CD4-positive, alpha-beta T cell (primary cell): ENCODE measurements around the gene NCAPG. TPM values are rescaled to one million over a fixed set of nuclear protein-coding genes. Genes with fewer than 3 reads are reported as not detected.
A peak's percentile ranks its signal among the peaks of the same experiment; 100 is the strongest.

ENCODE experiments used
- ATAC-seq: fragments of 200-7000 bp; cut with Tn5 transposase; one replicate; pipeline ENCODE4 v1.10.0; 2022; ENCODE audit warnings: mild to moderate bottlenecking; ENCODE audit not compliant: poor library complexity
- CTCF ChIA-PET: fragments of 350-600 bp; sonication (Branson Sonifier 250); formaldehyde crosslinking; loops from one replicate; lab custom pipeline; 2021; ENCODE audit warnings: antibody characterized with exemption, inconsistent platforms; lab: Charles Lee
- POLR2A ChIA-PET: fragments of 350-600 bp; sonication (Branson Sonifier 250); formaldehyde crosslinking; loops from one replicate; lab custom pipeline; 2021; ENCODE audit warnings: antibody characterized with exemption, inconsistent platforms; lab: Charles Lee
- DNase-seq, 14 experiments: peaks; one replicate each; pipeline ENCODE4 v3.0.0-alpha.2; 2013 to 2020; ENCODE audit warnings: mixed read lengths in 2 of 14
- H3K27ac ChIP-seq, 2 donors: one replicate each; pipeline versions ENCODE4 v1.5.1 to v1.7.0; 2013; ENCODE audit warnings: low read length in 2 of 2, low read depth in 1 of 2, mild to moderate bottlenecking in 1 of 2
- H3K27me3 ChIP-seq, 2 experiments: 1 replicate in 1 of 2; 2 replicates in 1 of 2; pipeline versions ENCODE4 v1.6.1 to v1.7.0; 2013; ENCODE audit warnings: low read length in 2 of 2, control low read depth in 1 of 2, mild to moderate bottlenecking in 1 of 2, moderate library complexity in 1 of 2; ENCODE audit not compliant: insufficient read depth in 2 of 2, control insufficient read depth in 1 of 2
- H3K36me3 ChIP-seq: one replicate; pipeline ENCODE4 v1.6.1; 2013; ENCODE audit warnings: low read length, control low read depth; ENCODE audit not compliant: insufficient read depth
- H3K4me1 ChIP-seq: one replicate; pipeline ENCODE4 v1.6.1; 2013; ENCODE audit warnings: low read length, control low read depth; ENCODE audit not compliant: insufficient read depth
- H3K4me3 ChIP-seq: one replicate; pipeline ENCODE4 v1.5.1; 2013; ENCODE audit warnings: mild to moderate bottlenecking, low read length, moderate library complexity
- H3K9me3 ChIP-seq, 2 experiments: 1 replicate in 1 of 2; 2 replicates in 1 of 2; pipeline versions ENCODE4 v1.6.1 to v1.7.0; 2013; ENCODE audit warnings: low read length in 2 of 2, mild to moderate bottlenecking in 2 of 2, control low read depth in 1 of 2, moderate library complexity in 1 of 2; ENCODE audit not compliant: control insufficient read depth in 1 of 2, insufficient read depth in 1 of 2
- H3K27ac Mint-ChIP-seq: one replicate; pipeline ENCODE4 v1.8.0; 2020; ENCODE audit warnings: mixed read lengths
- H3K27me3 Mint-ChIP-seq: one replicate; pipeline ENCODE4 v1.8.0; 2021; ENCODE audit warnings: mixed read lengths
- H3K36me3 Mint-ChIP-seq: one replicate; pipeline ENCODE4 v1.8.0; 2021; ENCODE audit warnings: low read depth, mixed read lengths
- H3K4me1 Mint-ChIP-seq: one replicate; pipeline ENCODE4 v1.8.0; 2021; ENCODE audit warnings: low read depth, mixed read lengths
- H3K4me3 Mint-ChIP-seq: one replicate; pipeline ENCODE4 v1.8.0; 2020; ENCODE audit warnings: mild to moderate bottlenecking, mixed read lengths
- H3K9me3 Mint-ChIP-seq: one replicate; pipeline ENCODE4 v1.8.0; 2020; ENCODE audit warnings: mixed read lengths
- intact Hi-C, 2 experiments: fragments of 100-400 bp; cut with DNase I in 1 of 2; cut with micrococcal nuclease in 1 of 2; formaldehyde crosslinking; loops; one replicate each; pipeline versions ENCODE4 v1.15.1 to v1.9.0; 2023 to 2025; cut with DNase I, micrococcal nuclease
- total RNA-seq, 174 experiments: library from RNA in 2 of 174; stranded (reverse) in 2 of 174; gene quantifications; one replicate each; pipeline ENCODE4 v1.2.3 and lab custom pipeline; 2021 to 2026
- TF ChIP-seq, protein P1 (sequence below): fragments of 200-600 bp; IDR thresholded peaks from one replicate; pipeline ENCODE4 v1.8.0; 2022; ENCODE audit warnings: antibody characterized with exemption, mild to moderate bottlenecking

The NCAPG gene
- total RNA-seq, 2 experiments from 2014 or later = 0.58 to 0.61 TPM

DNA sequence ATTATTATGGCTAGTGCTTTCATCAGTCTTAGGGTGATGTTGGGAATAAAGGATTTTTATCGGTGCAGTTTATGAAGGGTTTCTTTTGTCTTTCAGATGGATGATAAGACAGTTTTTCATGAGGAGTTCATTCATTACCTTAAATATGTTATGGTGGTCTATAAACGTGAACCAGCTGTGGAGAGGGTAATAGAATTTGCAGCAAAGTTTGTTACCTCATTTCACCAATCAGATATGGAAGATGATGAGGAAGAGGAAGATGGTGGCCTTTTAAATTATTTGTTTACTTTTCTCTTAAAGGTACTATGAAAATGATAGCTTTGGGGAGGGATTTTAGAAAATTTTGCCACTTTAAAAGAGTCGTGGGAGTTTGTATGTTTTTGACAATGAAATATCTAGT, 1.3 kb downstream of the NCAPG start:
- CTCF ChIA-PET = interaction anchor here (1.3 kb wide), 1 partner anchor 263 kb away, joined by 3 read pairs; no protein-coding TSS in a partner anchor

DNA sequence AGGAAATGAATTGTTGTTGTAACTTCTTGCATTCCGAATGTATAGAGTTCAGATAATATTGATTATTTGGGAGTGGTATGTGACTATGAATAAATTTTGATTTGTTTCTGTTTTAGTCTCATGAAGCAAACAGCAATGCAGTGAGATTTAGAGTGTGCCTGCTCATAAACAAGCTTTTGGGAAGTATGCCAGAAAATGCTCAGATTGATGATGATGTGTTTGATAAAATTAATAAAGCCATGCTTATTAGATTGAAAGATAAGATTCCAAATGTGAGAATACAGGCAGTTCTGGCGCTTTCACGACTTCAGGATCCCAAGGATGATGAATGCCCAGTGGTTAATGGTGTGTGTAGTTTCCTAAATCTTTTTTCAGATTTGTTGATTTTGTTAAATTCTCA, 2.0 kb downstream of the NCAPG start:
- no peak overlapping the region for H3K27ac ChIP-seq
- Mint-ChIP-seq H3K36me3 (peaks cover 21% of the 10 kb centered on the region), H3K27ac (no peak overlapping the region), H3K9me3 (no peaks in the 10 kb centered on the region), H3K4me1 (peaks cover 43% of the 10 kb centered on the region), H3K4me3 (no peak overlapping the region), H3K27me3 (no peaks in the 10 kb centered on the region)
- no peak for DNase-seq
- ChIA-PET CTCF (no interaction called here), POLR2A (no interaction called here)
- TF ChIP-seq, protein P1, sequence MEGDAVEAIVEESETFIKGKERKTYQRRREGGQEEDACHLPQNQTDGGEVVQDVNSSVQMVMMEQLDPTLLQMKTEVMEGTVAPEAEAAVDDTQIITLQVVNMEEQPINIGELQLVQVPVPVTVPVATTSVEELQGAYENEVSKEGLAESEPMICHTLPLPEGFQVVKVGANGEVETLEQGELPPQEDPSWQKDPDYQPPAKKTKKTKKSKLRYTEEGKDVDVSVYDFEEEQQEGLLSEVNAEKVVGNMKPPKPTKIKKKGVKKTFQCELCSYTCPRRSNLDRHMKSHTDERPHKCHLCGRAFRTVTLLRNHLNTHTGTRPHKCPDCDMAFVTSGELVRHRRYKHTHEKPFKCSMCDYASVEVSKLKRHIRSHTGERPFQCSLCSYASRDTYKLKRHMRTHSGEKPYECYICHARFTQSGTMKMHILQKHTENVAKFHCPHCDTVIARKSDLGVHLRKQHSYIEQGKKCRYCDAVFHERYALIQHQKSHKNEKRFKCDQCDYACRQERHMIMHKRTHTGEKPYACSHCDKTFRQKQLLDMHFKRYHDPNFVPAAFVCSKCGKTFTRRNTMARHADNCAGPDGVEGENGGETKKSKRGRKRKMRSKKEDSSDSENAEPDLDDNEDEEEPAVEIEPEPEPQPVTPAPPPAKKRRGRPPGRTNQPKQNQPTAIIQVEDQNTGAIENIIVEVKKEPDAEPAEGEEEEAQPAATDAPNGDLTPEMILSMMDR = no peak
- no peak for ATAC-seq
- no peaks in the 10 kb centered on the region for H3K36me3 ChIP-seq
- peaks cover 14% of the 10 kb centered on the region for H3K4me1 ChIP-seq
- H3K9me3 ChIP-seq = no peaks in the 10 kb centered on the region
- intact Hi-C loops = loop anchor here (2.0 to 10.0 kb wide), 5 partner anchors 176 to 476 kb away; partner anchors contain the start of genes LCORL (in 1 of the 2) and MED28 (in 1 of the 2)
- no peak overlapping the region for H3K4me3 ChIP-seq
- H3K27me3 ChIP-seq = no peaks in the 10 kb centered on the region

More for the DNA sequence above, 1.3 kb downstream of the NCAPG start:
- no peaks in the 10 kb centered on the region for H3K27me3 Mint-ChIP-seq
- TF ChIP-seq, protein P1 = no peak
- peak overlapping the region; percentile 84 for H3K4me3 Mint-ChIP-seq
- Histone ChIP-seq H3K4me3 (no peak overlapping the region), H3K27me3 (no peaks in the 10 kb centered on the region), H3K27ac (no peak overlapping the region), H3K4me1 (peaks cover 20% of the 10 kb centered on the region), H3K36me3 (no peaks in the 10 kb centered on the region), H3K9me3 (no peaks in the 10 kb centered on the region)
- no peak for DNase-seq
- H3K4me1 Mint-ChIP-seq = peaks cover 49% of the 10 kb centered on the region
- H3K36me3 Mint-ChIP-seq = peaks cover 28% of the 10 kb centered on the region
- H3K9me3 Mint-ChIP-seq = no peaks in the 10 kb centered on the region
- POLR2A ChIA-PET = no interaction called here
- no peak for ATAC-seq
- intact Hi-C loops = loop anchor here (2.0 to 10.0 kb wide), 5 partner anchors 175 to 475 kb away; partner anchors contain the start of genes LCORL (in 1 of the 2) and MED28 (in 1 of the 2)
- peak overlapping the region; percentile 96 for H3K27ac Mint-ChIP-seq

DNA sequence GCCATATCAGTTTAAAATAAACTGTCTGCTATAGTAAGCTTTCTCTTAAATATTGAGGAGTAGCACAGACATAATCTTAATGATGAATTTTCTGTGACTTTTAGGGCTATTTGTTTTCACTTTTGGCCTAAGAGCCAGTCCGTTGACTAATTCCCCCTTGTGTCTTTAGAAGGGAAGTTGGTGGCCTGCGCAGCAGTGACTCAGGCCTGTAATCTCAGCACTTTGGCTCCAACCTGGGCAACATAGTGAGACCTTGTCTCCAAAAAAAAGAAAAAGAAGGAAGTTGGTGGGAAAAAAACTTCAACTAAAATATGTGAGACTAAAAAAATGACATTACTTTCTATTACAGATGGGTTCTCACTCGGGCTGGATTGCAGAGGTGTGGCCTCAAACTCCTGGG, 3.4 kb downstream of the NCAPG start:
- peak in 3 of 14 experiments; percentile 12 to 60 (median 52) for DNase-seq
- Histone ChIP-seq H3K36me3 (no peaks in the 10 kb centered on the region), H3K27me3 (no peaks in the 10 kb centered on the region), H3K4me3 (no peak overlapping the region), H3K4me1 (peaks cover 9% of the 10 kb centered on the region), H3K27ac (no peak overlapping the region), H3K9me3 (no peaks in the 10 kb centered on the region)
- Mint-ChIP-seq H3K9me3 (no peaks in the 10 kb centered on the region), H3K36me3 (peaks cover 15% of the 10 kb centered on the region), H3K4me3 (no peak overlapping the region), H3K4me1 (peaks cover 31% of the 10 kb centered on the region), H3K27me3 (no peaks in the 10 kb centered on the region), H3K27ac (no peak overlapping the region)
- ChIA-PET POLR2A (no interaction called here), CTCF (no interaction called here)
- intact Hi-C loops = loop anchor here (5.0 to 10.0 kb wide), 4 partner anchors 177 to 477 kb away; partner anchors contain the start of genes LCORL (in 1 of the 2) and MED28 (in 1 of the 2)
- TF ChIP-seq, protein P1 = no peak
- no peak for ATAC-seq
